Midbrain (tissue), 1 donor: ENCODE results near the gene ENTR1.

Source experiments
- DNase-seq: peaks from one replicate; lab custom pipeline; 2025; lab: John Stamatoyannopoulos, UW

ENTR1 gene, protein sequence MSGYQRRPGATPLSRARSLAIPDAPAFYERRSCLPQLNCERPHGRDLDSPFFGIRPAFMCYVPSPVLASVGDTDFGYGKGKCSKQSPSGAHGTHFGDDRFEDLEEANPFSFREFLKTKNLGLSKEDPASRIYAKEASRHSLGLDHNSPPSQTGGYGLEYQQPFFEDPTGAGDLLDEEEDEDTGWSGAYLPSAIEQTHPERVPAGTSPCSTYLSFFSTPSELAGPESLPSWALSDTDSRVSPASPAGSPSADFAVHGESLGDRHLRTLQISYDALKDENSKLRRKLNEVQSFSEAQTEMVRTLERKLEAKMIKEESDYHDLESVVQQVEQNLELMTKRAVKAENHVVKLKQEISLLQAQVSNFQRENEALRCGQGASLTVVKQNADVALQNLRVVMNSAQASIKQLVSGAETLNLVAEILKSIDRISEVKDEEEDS

GRCh38 chr9:136410500-136411287 lies at the start of gene ENTR1, which contains the start of gene PMPCA:
Gene ENTR1, minus strand, starts transcription at chr9:136410614. Its CDS starts 217 bp downstream, at chr9:136410397.
Gene PMPCA, plus strand, starts transcription at chr9:136410658. Its CDS starts 11 bp downstream, at chr9:136410669.
- DNase-seq: peak; percentile 93

DNA sequence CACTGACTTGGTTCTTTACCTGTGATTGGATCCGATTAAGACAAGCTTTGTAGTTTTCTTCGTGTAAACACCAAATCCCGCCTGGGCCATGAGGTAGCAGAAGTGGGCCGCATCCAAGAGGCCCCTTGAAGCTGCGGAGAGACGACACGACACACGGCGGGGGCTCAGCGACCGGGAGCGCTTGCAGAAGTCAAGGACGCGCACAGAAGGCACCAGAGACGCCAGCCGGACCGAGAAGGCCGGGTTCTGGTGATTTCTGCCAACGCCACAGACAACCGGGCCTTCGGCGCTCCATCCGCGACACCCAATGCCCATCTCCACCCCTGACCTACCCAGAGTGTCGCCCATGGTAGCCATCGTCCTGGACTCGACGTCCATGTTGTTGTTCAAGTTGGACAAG lies 49.0 kb upstream of the ENTR1 start:
- no peak for DNase-seq

GRCh38 chr9:136457326-136457725 lies 46.9 kb upstream of the ENTR1 start:
- no peak for DNase-seq

GRCh38 chr9:136456258-136456657 lies 45.8 kb upstream of the ENTR1 start:
- DNase-seq: no peak

DNA sequence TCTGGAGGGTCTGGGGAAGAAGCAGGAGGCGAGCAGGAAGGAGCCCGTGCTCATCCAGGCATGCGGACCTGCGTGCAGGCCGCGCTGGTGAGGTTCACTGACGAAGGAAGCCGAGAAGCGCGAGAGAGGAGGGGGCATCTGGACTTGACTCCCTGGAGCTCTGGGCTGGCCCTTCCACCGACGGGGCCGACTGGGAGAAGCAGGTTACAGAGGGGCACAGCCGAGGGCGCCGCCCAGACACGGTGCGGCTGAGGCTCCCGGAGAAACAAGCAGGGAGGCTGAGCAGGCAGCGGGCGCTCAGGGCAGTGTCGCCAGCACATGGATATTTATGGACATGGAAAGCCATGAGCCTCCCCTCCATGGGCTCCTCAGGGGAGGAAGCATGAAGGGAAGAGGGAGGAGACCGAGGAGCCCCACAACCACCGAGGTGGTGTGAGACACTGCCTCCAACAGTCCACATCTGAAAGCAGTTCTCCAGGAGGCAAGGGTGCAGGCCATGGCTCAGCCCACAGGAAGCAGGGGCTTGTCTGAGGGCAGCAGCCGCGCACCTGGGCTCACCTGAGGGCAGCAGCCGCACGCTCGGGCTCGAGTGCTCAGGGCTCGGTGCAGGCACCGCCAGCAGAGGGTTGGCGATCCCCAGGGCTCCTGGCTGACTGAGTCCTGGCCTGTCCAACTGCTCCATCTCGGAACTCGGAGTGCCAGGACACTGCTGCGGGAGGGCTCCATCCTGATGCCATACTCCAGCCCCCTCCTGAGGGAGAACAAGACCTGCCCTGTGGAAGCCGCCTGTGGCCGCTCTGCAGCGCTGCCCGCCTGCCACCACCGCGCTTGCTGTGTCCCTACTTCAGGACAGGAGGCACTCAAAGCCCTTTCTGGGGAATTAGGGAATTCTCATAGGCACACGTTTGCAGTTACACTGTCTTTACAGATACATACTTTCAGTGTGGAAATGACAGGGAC lies 44.9 kb upstream of the ENTR1 start:
- DNase-seq: no peak

- no peak for DNase-seq
Observed at GRCh38 chr9:136454026-136454796, 43.8 kb upstream of the ENTR1 start.

DNA sequence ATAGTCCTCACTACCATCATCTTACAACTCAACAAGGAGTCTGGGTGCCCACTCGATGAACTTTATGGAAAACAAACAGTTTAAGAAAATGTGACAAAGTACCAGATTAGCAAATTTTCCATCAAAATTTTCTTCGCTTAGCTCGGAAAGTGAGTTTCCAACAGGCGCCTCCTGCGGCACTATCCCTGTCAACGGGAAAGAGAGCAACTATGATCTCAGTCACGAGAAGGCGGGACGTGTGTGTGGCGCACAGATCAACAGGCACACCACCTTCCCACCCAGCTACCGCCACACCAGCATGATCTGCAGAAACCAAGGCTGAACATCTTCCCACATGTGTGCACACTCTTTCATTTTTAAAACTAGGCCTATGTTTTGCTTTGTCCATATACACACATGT lies 42.9 kb upstream of the ENTR1 start:
- no peak for DNase-seq

DNA sequence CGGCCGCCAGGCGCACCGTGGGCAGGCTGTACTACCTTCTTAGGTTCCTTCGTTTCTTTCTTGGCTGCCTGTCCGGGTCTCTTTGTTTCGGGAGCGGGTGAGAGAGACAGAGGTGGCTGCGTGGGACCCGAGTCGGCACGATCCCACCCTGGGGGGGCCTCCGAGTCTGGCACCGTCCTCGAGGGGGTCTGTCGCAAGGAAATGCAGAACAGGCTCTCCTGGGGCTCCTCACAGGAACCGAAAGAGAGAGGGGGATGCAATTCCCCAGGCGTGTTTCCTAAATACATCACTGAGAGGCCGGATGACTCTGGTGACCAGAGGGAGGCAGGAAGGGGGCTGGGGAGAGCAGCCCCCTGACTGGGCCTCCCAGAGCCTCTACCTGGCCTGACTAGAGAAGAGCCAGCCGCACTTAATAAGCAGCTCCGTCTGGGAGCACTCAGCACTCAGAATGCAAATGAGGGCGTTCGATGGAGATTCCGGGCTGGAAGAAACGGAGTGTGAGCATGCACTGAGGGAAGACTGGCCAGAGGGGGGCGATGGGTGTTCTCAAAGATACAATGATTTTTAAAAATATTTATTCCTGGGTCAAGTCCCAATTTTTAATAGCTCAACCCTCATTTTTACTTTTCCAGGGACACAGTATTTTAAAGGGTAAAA lies 40.9 kb upstream of the ENTR1 start:
- DNase-seq: no peak

- no peak for DNase-seq
Observed at GRCh38 chr9:136448655-136449054, 38.2 kb upstream of the ENTR1 start.

DNA sequence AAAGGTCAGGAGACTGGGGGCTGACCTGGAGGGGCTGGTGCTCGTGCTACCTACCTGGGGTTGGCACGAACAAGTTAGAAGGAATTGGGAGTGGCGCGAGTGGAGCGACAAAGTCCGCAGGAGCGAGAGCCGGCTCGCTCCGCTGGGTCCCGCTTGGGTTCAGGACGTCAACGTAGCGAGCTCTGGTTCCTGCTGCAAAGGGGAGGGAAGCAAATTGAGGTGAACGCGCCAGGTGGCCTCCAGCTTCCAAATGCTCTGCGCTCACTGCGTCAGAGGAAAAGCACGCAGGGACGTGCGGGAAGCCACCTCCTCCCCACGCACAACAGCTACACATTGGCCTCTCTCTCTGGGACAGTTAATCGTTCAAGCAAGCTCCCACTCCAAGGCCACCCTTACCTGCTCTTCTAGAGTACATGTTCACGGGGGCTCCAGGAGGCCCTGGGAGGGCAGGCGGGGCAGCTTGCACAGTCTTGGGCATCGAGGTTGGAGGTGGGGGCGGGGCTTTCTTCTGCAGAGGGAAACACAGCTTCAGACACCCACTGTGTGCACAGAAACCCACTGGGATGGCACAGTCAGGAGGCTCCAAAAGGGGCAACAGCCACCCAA lies 36.9 kb upstream of the ENTR1 start:
- no peak for DNase-seq

DNA sequence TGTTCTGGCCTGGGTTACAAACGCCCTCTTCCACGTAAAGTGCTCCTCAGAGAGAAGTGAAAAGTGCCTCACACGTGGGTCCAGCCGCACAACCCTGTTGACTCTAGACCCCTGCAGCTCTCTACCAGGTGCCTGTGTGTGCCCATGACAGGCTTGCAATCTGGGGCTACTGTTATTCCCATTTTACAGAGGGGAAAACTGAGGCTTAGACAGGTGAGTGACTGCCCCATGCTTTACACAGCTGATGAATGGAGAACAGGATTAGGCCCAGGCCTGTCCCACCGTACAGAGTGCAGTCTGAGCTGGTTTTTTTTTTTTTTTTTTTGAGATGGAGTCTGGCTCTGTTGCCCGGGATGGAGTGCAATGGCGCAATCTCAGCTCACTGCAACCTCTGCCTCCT lies 35.4 kb upstream of the ENTR1 start:
- no peak for DNase-seq

DNA sequence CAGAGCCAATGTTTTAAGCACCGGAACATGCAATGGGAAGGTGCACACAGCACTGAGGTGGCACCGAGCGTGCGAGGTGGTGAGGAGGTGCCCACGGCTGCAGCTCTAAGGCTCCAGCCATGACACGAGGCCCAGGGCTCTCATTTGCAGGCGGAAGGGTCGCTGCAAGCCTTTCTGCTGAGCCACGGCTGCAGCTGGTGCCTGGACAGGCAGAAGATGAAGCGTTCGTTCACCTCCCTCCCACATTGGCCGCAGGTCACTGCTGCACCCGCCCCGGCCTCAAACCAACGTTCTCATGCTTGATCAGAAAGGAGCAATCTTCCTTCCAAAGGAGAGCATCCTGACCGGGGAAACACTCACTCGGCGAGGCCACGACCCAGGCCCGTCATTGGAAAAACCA lies 33.7 kb upstream of the ENTR1 start:
- DNase-seq: no peak

DNA sequence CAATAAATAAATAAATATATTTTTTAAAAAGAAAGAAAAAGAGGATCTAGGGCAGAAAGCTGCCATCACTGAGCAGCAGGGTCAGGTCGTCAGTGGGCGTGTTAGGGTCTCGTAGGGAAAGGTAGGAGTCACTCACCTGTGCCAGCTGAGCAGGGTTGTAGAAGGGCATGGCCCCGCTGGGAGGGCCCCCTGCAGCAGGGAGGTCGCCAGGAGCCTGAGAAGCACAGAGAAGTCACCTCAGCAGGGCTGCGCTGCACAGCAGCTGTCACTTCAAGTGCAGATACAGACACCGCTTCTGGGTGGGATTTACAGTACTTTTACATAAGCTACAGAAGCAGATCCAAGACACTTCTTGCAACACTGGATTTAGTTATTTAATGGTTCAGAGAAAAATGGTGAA lies 33.3 kb upstream of the ENTR1 start:
- DNase-seq: no peak

DNA sequence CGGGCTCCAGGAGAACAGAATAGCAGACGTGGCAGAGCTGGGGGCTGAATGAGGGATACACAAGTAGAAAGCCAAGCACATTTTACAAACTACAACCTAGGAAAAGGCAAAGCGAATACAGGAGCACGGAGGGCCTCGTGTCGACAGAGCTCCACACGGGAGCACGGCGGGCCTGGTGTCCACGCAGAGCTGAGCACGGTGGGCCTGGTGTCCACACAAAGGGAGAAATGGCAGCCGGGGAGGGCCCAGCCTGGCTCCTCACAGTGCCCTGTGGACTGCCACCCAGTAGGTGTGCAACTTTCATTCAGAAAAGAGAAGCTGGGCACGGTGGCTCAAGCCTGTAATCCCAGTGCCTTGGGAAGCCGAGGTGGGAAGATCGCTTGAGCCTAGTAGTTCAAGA lies 32.7 kb upstream of the ENTR1 start:
- no peak for DNase-seq

- no peak for DNase-seq
Observed at GRCh38 chr9:136442265-136442664, 31.9 kb upstream of the ENTR1 start.

DNA sequence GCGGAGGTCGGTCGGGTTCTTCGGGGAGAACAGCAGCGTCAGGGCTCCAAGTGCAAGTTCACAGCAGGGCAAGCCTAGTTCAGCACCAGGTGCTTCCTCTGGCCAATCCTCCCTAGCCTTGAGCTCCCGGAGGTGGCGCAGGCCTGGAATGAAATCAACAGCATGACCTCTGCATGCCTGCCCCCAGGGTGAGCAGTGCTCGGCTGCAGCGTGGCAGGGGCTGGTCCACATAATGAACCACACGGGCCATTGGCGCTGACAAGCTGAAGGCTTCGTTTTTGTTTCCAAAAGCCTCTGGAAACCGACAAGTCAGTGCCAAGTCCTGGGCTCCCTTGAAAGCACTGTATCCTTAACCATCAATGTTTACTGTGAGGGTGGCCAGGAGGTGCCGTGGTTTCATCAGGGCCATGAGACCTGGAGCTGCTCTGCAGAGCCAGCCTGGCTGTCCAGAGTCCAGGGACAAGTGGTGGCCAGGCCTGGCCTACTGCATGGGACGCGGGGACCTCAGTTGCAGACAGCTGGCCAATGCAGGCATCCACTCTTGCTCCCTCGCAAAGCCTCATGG lies 31.3 kb upstream of the ENTR1 start:
- DNase-seq: no peak

DNA sequence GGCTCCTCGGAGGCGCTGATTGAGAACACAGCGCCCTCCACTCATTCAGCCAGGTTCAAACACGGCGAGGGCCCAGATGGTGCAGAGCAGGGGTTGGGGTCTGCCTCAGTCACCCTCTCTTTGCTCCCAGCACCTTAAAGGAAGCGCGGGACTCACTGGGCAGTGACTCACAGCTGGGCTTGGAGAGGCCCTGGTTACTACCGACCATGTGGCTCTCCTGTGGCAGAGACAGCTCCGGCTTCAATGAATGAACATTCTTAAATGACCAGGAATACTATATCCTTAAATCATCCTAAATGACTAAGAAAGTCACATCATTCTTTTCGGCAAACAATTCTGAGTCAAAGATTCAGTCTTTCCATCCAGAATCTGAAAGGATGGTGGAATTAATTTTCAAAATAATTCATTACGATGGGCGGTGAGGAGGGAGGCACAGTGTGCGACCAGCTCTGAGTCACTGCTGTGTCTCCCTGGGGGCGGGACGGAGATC lies 30.8 kb upstream of the ENTR1 start:
- no peak for DNase-seq

DNA sequence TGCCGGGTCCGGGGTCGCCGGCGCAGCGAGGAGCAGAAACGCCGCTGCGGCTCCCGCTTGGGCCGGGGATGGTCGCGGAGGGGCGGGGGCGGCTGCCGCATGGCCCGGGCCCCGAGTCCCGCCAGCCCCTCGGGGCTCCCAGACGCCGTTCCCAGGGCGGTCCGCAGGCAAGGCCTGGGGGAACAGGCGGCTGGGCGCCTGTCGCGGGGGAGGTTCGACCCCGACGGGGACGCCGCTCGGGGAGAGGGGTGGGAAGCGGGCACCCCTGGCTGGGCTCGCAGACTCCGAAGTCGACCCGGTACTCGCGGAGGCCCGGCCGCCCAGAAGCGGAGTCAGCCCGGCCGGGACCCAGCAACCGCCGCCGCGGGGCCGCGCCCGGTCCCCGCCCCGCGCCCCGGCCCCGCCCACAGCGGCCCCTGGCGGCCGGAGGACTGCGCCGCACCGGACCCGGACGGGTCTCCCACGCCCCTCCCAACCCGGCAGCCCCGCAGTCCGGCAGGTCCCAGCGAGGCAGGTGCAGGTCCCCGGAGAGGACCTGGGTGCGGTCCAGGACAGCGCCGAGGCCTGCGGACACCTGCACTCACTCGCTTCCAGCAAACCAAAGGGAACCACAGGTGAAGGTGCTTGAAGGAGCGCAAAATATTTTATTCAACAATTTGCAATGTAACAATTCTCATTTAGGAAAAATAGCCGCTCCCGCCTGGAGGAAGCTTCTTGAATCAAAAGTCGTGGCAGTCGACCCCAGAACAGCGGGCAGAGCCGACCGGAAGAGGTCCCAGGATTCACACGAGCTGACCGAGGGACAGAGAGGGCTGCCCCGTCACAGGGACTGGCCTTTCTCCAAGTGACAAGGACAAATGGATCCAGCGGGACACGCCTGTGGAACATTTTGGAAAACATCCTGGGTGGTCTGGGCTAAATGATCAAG lies 29.3 kb upstream of the ENTR1 start, which contains the start of gene INPP5E:
INPP5E (minus strand) TSS at position 365 of the 928 bp plus-strand sequence. CDS start 426 bp downstream, outside the sequence.
- DNase-seq: peak; percentile 47
